Hematopoietic multipotent progenitor cell treated with erythropoietin and hydrocortisone succinate and interleukin-3 and kit ligand, for 6 days (in vitro differentiated cells): ENCODE measurements around the gene EFR3B.
"Not testable (repeated sequence)": the region's sequence is repeated elsewhere in the genome, so short reads cannot be mapped to it uniquely, and the experiment has no call there.

Experiments used
- DNase-seq: peaks from one replicate; pipeline ENCODE4 v3.0.0-alpha.2; 2015

EFR3B gene

GRCh38 chr2:25158096-25158852 is 116.4 kb downstream of the EFR3B start:
- no peak for DNase-seq

GRCh38 chr2:25159949-25160348 is 118.1 kb downstream of the EFR3B start:
- DNase-seq, result peak; percentile 14

- no peak for DNase-seq
Measured at GRCh38 chr2:25160376-25160775, 118.5 kb downstream of the EFR3B start.

- DNase-seq, result peak; percentile 74
Measured at GRCh38 chr2:25161055-25161781, 119.3 kb downstream of the EFR3B start.

- not testable (repeated sequence) for DNase-seq
Measured at GRCh38 chr2:25162061-25162460, 120.2 kb downstream of the EFR3B start.

- no peak for DNase-seq
Measured at GRCh38 chr2:25164561-25164960, 122.7 kb downstream of the EFR3B start.

GRCh38 chr2:25165992-25166875 is 124.4 kb downstream of the EFR3B start:
- peak; percentile 72 for DNase-seq

GRCh38 chr2:25168256-25169072 is 126.6 kb downstream of the EFR3B start, which contains the start of gene POMC:
TSS of gene POMC (minus strand) at chr2:25168580. CDS start at chr2:25164772, 3,808 bp downstream.
- DNase-seq, result peak; percentile 46

GRCh38 chr2:25169073-25169470 is 127.2 kb downstream of the EFR3B start:
- no peak for DNase-seq

- DNase-seq, result no peak
Measured at GRCh38 chr2:25170888-25171287, 129.0 kb downstream of the EFR3B start.

GRCh38 chr2:25173719-25174118 is 131.8 kb downstream of the EFR3B start:
- no peak for DNase-seq

GRCh38 chr2:25174192-25174861 is 132.5 kb downstream of the EFR3B start:
- DNase-seq, result no peak

- no peak for DNase-seq
Measured at GRCh38 chr2:25176138-25176537, 134.3 kb downstream of the EFR3B start.

- no peak for DNase-seq
Measured at GRCh38 chr2:25176541-25177181, 134.8 kb downstream of the EFR3B start.

- no peak for DNase-seq
Measured at GRCh38 chr2:25177211-25177611, 135.3 kb downstream of the EFR3B start.

GRCh38 chr2:25178976-25179375 is 137.1 kb downstream of the EFR3B start:
- DNase-seq, result no peak

GRCh38 chr2:25184254-25184653 is 142.4 kb downstream of the EFR3B start:
- DNase-seq, result no peak

GRCh38 chr2:25187729-25188350 is 146.0 kb downstream of the EFR3B start:
- DNase-seq, result no peak

GRCh38 chr2:25188405-25188804 is 146.5 kb downstream of the EFR3B start:
- no peak for DNase-seq

- no peak for DNase-seq
Measured at GRCh38 chr2:25190536-25190935, 148.7 kb downstream of the EFR3B start.
